Measurements from ENCODE around the gene KCNQ5.

DNA sequence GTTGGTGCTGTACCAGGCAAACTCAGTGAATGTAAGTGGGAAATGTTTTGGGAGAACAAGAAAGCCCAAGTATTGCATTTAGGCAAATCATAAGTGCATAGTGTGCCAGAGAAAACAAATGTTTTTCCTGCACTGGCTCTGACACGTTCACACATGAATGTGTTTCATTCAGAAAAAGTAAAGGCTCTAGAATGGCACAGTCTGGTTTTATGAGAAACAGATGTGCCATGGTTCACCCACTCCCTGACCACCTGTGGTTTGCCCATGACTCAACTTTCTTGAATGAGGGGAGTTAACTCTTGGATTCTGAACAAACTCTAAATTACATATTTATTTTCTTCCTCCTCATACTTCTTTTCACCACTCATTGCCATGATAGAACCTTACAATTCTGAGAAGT lies 126.9 kb downstream of the KCNQ5 start:
- TF ChIP-seq, protein P1, sequence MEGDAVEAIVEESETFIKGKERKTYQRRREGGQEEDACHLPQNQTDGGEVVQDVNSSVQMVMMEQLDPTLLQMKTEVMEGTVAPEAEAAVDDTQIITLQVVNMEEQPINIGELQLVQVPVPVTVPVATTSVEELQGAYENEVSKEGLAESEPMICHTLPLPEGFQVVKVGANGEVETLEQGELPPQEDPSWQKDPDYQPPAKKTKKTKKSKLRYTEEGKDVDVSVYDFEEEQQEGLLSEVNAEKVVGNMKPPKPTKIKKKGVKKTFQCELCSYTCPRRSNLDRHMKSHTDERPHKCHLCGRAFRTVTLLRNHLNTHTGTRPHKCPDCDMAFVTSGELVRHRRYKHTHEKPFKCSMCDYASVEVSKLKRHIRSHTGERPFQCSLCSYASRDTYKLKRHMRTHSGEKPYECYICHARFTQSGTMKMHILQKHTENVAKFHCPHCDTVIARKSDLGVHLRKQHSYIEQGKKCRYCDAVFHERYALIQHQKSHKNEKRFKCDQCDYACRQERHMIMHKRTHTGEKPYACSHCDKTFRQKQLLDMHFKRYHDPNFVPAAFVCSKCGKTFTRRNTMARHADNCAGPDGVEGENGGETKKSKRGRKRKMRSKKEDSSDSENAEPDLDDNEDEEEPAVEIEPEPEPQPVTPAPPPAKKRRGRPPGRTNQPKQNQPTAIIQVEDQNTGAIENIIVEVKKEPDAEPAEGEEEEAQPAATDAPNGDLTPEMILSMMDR (conservative IDR thresholded peaks at IDR 0.05; ENCODE audit: low read depth, low read length) = no peak
- TF ChIP-seq EZH2 (IDR thresholded peaks at IDR 0.05; ENCODE audit: borderline replicate concordance, low read depth, low read length, poor library complexity, severe bottlenecking) = no peak
